ENCODE measurements around the gene ACER1.

Gene ACER1

GRCh38 chr19:6340493-6341201 lies 7.2 kb upstream of the ACER1 start:
- no peak; the same call in 2 of the 3 replicates for ATAC-seq (ENCODE audit: insufficient read depth, low read depth)
- no peak overlapping the region for H2AFZ ChIP-seq (ENCODE audit: low read depth, low read length)
- no peaks in the 10 kb centered on the region for H3K9me3 ChIP-seq (ENCODE audit: insufficient read depth, low read length, severe bottlenecking)
- no peaks in the 10 kb centered on the region for H3K36me3 ChIP-seq (ENCODE audit: insufficient read depth, low read length)
- no peak overlapping the region for H3K4me2 ChIP-seq (ENCODE audit: insufficient read depth, low read length)
- no peak overlapping the region for H3K27ac ChIP-seq (ENCODE audit: low read length)
- H3K4me3 ChIP-seq (ENCODE audit: low read depth in 1 of 2, low read length in 2 of 2) = no peak overlapping the region
- no peaks in the 10 kb centered on the region for H4K20me1 ChIP-seq (ENCODE audit: insufficient read depth, low read length)
- TF ChIP-seq CTCF (IDR thresholded peaks at IDR 0.05; ENCODE audit: borderline replicate concordance, extremely low read depth, low read length, poor library complexity, severe bottlenecking) = peak; percentile 6
- no peak for TF ChIP-seq EZH2 (IDR thresholded peaks at IDR 0.05; ENCODE audit: borderline replicate concordance, low read depth, low read length, severe bottlenecking)
- H3K79me2 ChIP-seq (ENCODE audit: insufficient read depth, low read length) = no peaks in the 10 kb centered on the region
- no peak overlapping the region for H3K9ac ChIP-seq (ENCODE audit: low read depth, low read length)
- H3K27me3 ChIP-seq (ENCODE audit: insufficient read depth, low read length, poor library complexity) = no peaks in the 10 kb centered on the region
- DNase-seq = no peak
- H3K4me1 ChIP-seq (ENCODE audit: insufficient read depth, low read length) = no peaks in the 10 kb centered on the region

DNA sequence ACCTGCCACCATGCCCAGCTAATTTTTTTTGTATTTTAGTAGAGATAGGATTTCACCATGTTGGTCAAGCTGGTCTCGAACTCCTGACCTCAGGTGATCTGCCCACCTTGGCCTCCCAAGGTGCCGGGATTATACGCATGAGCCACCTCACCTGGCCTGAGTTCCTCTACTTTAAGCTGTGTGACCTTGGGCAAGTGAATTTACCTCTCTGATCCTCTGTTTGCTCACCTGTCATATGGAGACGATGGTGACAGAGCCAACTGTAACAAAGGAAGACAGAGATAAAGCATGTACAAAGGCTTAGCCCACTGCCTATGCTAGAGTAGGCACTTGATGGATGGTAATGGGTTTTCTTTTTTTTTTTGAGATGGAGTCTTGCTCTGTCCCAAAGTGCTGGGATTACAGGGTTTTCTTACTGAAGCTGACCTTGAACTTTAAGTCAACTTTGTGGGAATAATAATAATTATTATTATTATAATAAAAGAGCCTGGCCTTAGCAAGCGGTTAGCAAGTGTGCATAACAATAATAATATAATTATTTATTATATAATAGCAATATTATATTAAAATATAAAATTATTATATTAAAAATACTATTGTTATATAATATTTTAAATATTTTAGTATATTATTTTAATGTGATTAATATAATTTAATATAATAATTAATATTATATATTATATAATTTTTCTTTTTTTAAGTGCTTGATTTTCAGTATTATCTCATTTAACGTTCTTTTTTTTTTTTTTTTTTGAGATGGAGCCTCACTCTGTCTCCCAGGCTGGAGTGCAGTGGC lies 1.3 kb upstream of the ACER1 start:
- TF ChIP-seq CTCF (IDR thresholded peaks at IDR 0.05; ENCODE audit: borderline replicate concordance, extremely low read depth, low read length, poor library complexity, severe bottlenecking) (no peak), EZH2 (IDR thresholded peaks at IDR 0.05; ENCODE audit: borderline replicate concordance, low read depth, low read length, severe bottlenecking) (no peak)
- Histone ChIP-seq H4K20me1 (ENCODE audit: insufficient read depth, low read length) (no peaks in the 10 kb centered on the region), H2AFZ (ENCODE audit: low read depth, low read length) (no peak overlapping the region), H3K27me3 (ENCODE audit: insufficient read depth, low read length, poor library complexity) (no peaks in the 10 kb centered on the region), H3K79me2 (ENCODE audit: insufficient read depth, low read length) (no peaks in the 10 kb centered on the region), H3K4me2 (ENCODE audit: insufficient read depth, low read length) (no peak overlapping the region), H3K4me3 (ENCODE audit: low read depth in 1 of 2, low read length in 2 of 2) (no peak overlapping the region), H3K36me3 (ENCODE audit: insufficient read depth, low read length) (no peaks in the 10 kb centered on the region), H3K9me3 (ENCODE audit: insufficient read depth, low read length, severe bottlenecking) (no peaks in the 10 kb centered on the region), H3K9ac (ENCODE audit: low read depth, low read length) (no peak overlapping the region), H3K4me1 (ENCODE audit: insufficient read depth, low read length) (no peaks in the 10 kb centered on the region), H3K27ac (ENCODE audit: low read length) (no peak overlapping the region)
- DNase-seq = no peak
- no peak for ATAC-seq (ENCODE audit: insufficient read depth, low read depth)

- H3K36me3 ChIP-seq (ENCODE audit: insufficient read depth, low read length) = no peaks in the 10 kb centered on the region
- H2AFZ ChIP-seq (ENCODE audit: low read depth, low read length) = no peak overlapping the region
- no peaks in the 10 kb centered on the region for H3K27me3 ChIP-seq (ENCODE audit: insufficient read depth, low read length, poor library complexity)
- H3K4me3 ChIP-seq (ENCODE audit: low read depth in 1 of 2, low read length in 2 of 2) = no peak overlapping the region
- no peak overlapping the region for H3K9ac ChIP-seq (ENCODE audit: low read depth, low read length)
- H3K27ac ChIP-seq (ENCODE audit: low read length) = no peak overlapping the region
- TF ChIP-seq EZH2 (IDR thresholded peaks at IDR 0.05; ENCODE audit: borderline replicate concordance, low read depth, low read length, severe bottlenecking) (no peak), CTCF (IDR thresholded peaks at IDR 0.05; ENCODE audit: borderline replicate concordance, extremely low read depth, low read length, poor library complexity, severe bottlenecking) (no peak)
- H3K9me3 ChIP-seq (ENCODE audit: insufficient read depth, low read length, severe bottlenecking) = no peaks in the 10 kb centered on the region
- H3K4me1 ChIP-seq (ENCODE audit: insufficient read depth, low read length) = no peaks in the 10 kb centered on the region
- no peak overlapping the region for H3K4me2 ChIP-seq (ENCODE audit: insufficient read depth, low read length)
- H3K79me2 ChIP-seq (ENCODE audit: insufficient read depth, low read length) = no peaks in the 10 kb centered on the region
- DNase-seq (no peak), ATAC-seq (ENCODE audit: insufficient read depth, low read depth) (no peak)
- H4K20me1 ChIP-seq (ENCODE audit: insufficient read depth, low read length) = no peaks in the 10 kb centered on the region
Measured at GRCh38 chr19:6326815-6327214, 6.6 kb downstream of the ACER1 start.

Data from DND-41 (cell line).